Stimulated activated naive CD8-positive, alpha-beta T cell treated with anti-CD3 and anti-CD28 coated beads, Interleukin-15, Interleukin-2, amounts not matched to agents 100 ng/mL and 50 ng/mL, for 24 hours (primary cell): Measurements from ENCODE around the gene NME2.

Experiments used
- H3K27ac Mint-ChIP-seq: one replicate; pipeline ENCODE4 v1.8.0; 2021; ENCODE audit warnings: mild to moderate bottlenecking, mixed read lengths
- H3K27me3 Mint-ChIP-seq: one replicate; pipeline ENCODE4 v1.8.0; 2021; ENCODE audit warnings: mixed read lengths
- H3K36me3 Mint-ChIP-seq: one replicate; pipeline ENCODE4 v1.8.0; 2021; ENCODE audit warnings: low read depth, mixed read lengths
- H3K4me1 Mint-ChIP-seq: one replicate; pipeline ENCODE4 v1.8.0; 2021; ENCODE audit warnings: low read depth, mixed read lengths
- H3K4me3 Mint-ChIP-seq: one replicate; pipeline ENCODE4 v1.8.0; 2021; ENCODE audit warnings: mild to moderate bottlenecking, mixed read lengths
- H3K9me3 Mint-ChIP-seq: one replicate; pipeline ENCODE4 v1.8.0; 2021; ENCODE audit warnings: mixed read lengths

Gene NME2

GRCh38 chr17:51142597-51142996, 23.6 kb upstream of the NME2 start:
- Mint-ChIP-seq H3K4me1 (peaks cover 16% of the 10 kb centered on the region), H3K27ac (no peak overlapping the region), H3K36me3 (no peaks in the 10 kb centered on the region)

GRCh38 chr17:51144266-51145022, 21.8 kb upstream of the NME2 start:
- no peaks in the 10 kb centered on the region for H3K9me3 Mint-ChIP-seq
- no peak overlapping the region for H3K27ac Mint-ChIP-seq
- H3K4me1 Mint-ChIP-seq = peaks cover 20% of the 10 kb centered on the region
- no peaks in the 10 kb centered on the region for H3K27me3 Mint-ChIP-seq
- no peak overlapping the region for H3K4me3 Mint-ChIP-seq
- no peaks in the 10 kb centered on the region for H3K36me3 Mint-ChIP-seq

More at GRCh38 chr17:51142597-51142996, 23.6 kb upstream of the NME2 start:
- no peaks in the 10 kb centered on the region for H3K9me3 Mint-ChIP-seq
- no peak overlapping the region for H3K4me3 Mint-ChIP-seq
- H3K27me3 Mint-ChIP-seq = no peaks in the 10 kb centered on the region

GRCh38 chr17:51147650-51148049, 18.6 kb upstream of the NME2 start:
- Mint-ChIP-seq H3K27me3 (no peaks in the 10 kb centered on the region), H3K27ac (peak overlapping the region; percentile 77), H3K9me3 (no peaks in the 10 kb centered on the region), H3K4me3 (no peak overlapping the region), H3K4me1 (peaks cover 20% of the 10 kb centered on the region), H3K36me3 (no peaks in the 10 kb centered on the region)

GRCh38 chr17:51149163-51149562, 17.0 kb upstream of the NME2 start:
- Mint-ChIP-seq H3K4me3 (no peak overlapping the region), H3K36me3 (no peaks in the 10 kb centered on the region), H3K27ac (no peak overlapping the region), H3K9me3 (no peaks in the 10 kb centered on the region), H3K27me3 (no peaks in the 10 kb centered on the region), H3K4me1 (peaks cover 20% of the 10 kb centered on the region)

GRCh38 chr17:51150932-51151331, 15.3 kb upstream of the NME2 start:
- Mint-ChIP-seq H3K27ac (no peak overlapping the region), H3K9me3 (no peaks in the 10 kb centered on the region), H3K4me1 (peaks cover 20% of the 10 kb centered on the region), H3K27me3 (no peaks in the 10 kb centered on the region), H3K36me3 (no peaks in the 10 kb centered on the region), H3K4me3 (no peak overlapping the region)

GRCh38 chr17:51152766-51153209, 13.4 kb upstream of the NME2 start:
- Mint-ChIP-seq H3K9me3 (no peaks in the 10 kb centered on the region), H3K4me3 (no peak overlapping the region), H3K27ac (no peak overlapping the region), H3K36me3 (peaks cover 12% of the 10 kb centered on the region), H3K27me3 (no peaks in the 10 kb centered on the region), H3K4me1 (peaks cover 13% of the 10 kb centered on the region)

- no peaks in the 10 kb centered on the region for H3K9me3 Mint-ChIP-seq
- H3K4me3 Mint-ChIP-seq = no peak within 1 kb of the TSS
- H3K4me1 Mint-ChIP-seq = peaks cover 11% of the 10 kb centered on the region
- no peaks in the 10 kb centered on the region for H3K27me3 Mint-ChIP-seq
- no peak within 1 kb of the TSS for H3K27ac Mint-ChIP-seq
- H3K36me3 Mint-ChIP-seq = peaks cover 17% of the 10 kb centered on the region
These were observed 12.8 kb upstream of the NME2 start, which contains the start of gene NME1 for GRCh38 chr17:51153210-51154072. Gene NME1, plus strand, starts transcription at chr17:51153559. Its CDS starts 2,096 bp downstream, at chr17:51155655.

GRCh38 chr17:51154176-51154575, 12.0 kb upstream of the NME2 start:
- H3K4me3 Mint-ChIP-seq = no peak overlapping the region
- H3K36me3 Mint-ChIP-seq = peaks cover 24% of the 10 kb centered on the region
- H3K9me3 Mint-ChIP-seq = no peaks in the 10 kb centered on the region
- no peaks in the 10 kb centered on the region for H3K27me3 Mint-ChIP-seq
- no peak overlapping the region for H3K27ac Mint-ChIP-seq
- peaks cover 11% of the 10 kb centered on the region for H3K4me1 Mint-ChIP-seq

- Mint-ChIP-seq H3K4me1 (peaks cover 11% of the 10 kb centered on the region), H3K9me3 (no peaks in the 10 kb centered on the region), H3K36me3 (peaks cover 33% of the 10 kb centered on the region), H3K27me3 (no peaks in the 10 kb centered on the region), H3K4me3 (no peak overlapping the region), H3K27ac (peak overlapping the region; percentile 72)
These were observed 10.8 kb upstream of the NME2 start for GRCh38 chr17:51155416-51155815.

GRCh38 chr17:51159604-51160003, 6.6 kb upstream of the NME2 start:
- Mint-ChIP-seq H3K27ac (no peak overlapping the region), H3K36me3 (peaks cover 57% of the 10 kb centered on the region), H3K27me3 (no peaks in the 10 kb centered on the region), H3K9me3 (no peaks in the 10 kb centered on the region), H3K4me3 (no peak overlapping the region), H3K4me1 (peaks cover 11% of the 10 kb centered on the region)

GRCh38 chr17:51161541-51161940, 4.7 kb upstream of the NME2 start:
- H3K4me1 Mint-ChIP-seq = peaks cover 26% of the 10 kb centered on the region
- H3K36me3 Mint-ChIP-seq = peaks cover 65% of the 10 kb centered on the region
- H3K27me3 Mint-ChIP-seq = no peaks in the 10 kb centered on the region
- H3K27ac Mint-ChIP-seq = no peak overlapping the region
- no peaks in the 10 kb centered on the region for H3K9me3 Mint-ChIP-seq
- H3K4me3 Mint-ChIP-seq = no peak overlapping the region

GRCh38 chr17:51164911-51165679, 1.1 kb upstream of the NME2 start:
- H3K36me3 Mint-ChIP-seq = peaks cover 64% of the 10 kb centered on the region
- peak overlapping the region; percentile 95 for H3K27ac Mint-ChIP-seq
- no peaks in the 10 kb centered on the region for H3K9me3 Mint-ChIP-seq
- H3K4me3 Mint-ChIP-seq = peak overlapping the region; percentile 84
- no peaks in the 10 kb centered on the region for H3K27me3 Mint-ChIP-seq
- H3K4me1 Mint-ChIP-seq = peaks cover 41% of the 10 kb centered on the region

- H3K4me3 Mint-ChIP-seq = peak overlapping the region; percentile 84
- H3K9me3 Mint-ChIP-seq = no peaks in the 10 kb centered on the region
- H3K36me3 Mint-ChIP-seq = peaks cover 62% of the 10 kb centered on the region
- peaks cover 41% of the 10 kb centered on the region for H3K4me1 Mint-ChIP-seq
- peak overlapping the region; percentile 95 for H3K27ac Mint-ChIP-seq
- no peaks in the 10 kb centered on the region for H3K27me3 Mint-ChIP-seq
These were observed 472 bp upstream of the NME2 start for GRCh38 chr17:51165680-51166197.
